Testis (tissue), 2 donors: Measurements from ENCODE around the gene SLC6A6.

Source experiments
- CTCF ChIP-seq, 3 experiments: fragments of 450-650 bp in 2 of 3; fragments of 200-600 bp in 1 of 3; sonication (generic) in 1 of 3; IDR thresholded peaks; one replicate each; pipeline ENCODE4 v1.5.1; 2016 to 2019; ENCODE audit warnings: antibody characterized with exemption in 3 of 3, mild to moderate bottlenecking in 2 of 3, moderate library complexity in 1 of 3
- POLR2A ChIP-seq: fragments of 450-650 bp; IDR thresholded peaks from one replicate; pipeline ENCODE4 v1.6.1; 2017; ENCODE audit warnings: antibody characterized with exemption, mild to moderate bottlenecking, moderate library complexity

GRCh38 chr3:14456794-14457193, 54.4 kb downstream of the SLC6A6 start:
- TF ChIP-seq CTCF (IDR thresholded peaks at IDR 0.05) (no peak), POLR2A (no peak)
